Omental fat pad (tissue), 4 donors: ENCODE data around the gene TMEM150C. TPM values are rescaled to one million over a fixed set of nuclear protein-coding genes. Genes with fewer than 3 reads are reported as not detected.

Source experiments
- ATAC-seq: fragments of 150-250 bp; one replicate; pipeline ENCODE4 v1.9.1; 2016; ENCODE audit warnings: mild to moderate bottlenecking, moderate library complexity; ENCODE audit not compliant: low FRiP score
- DNase-seq: peaks from one replicate; pipeline ENCODE4 v3.0.0-alpha.2; 2019; ENCODE audit warnings: low spot score
- CTCF ChIP-seq, 3 donors: fragments of 450-650 bp; IDR thresholded peaks; one replicate each; pipeline ENCODE4 v1.5.1; 2016 to 2017; ENCODE audit warnings: antibody characterized with exemption in 3 of 3, mild to moderate bottlenecking in 3 of 3, moderate library complexity in 2 of 3
- total RNA-seq, 4 donors: library from RNA; depleted of rRNA; stranded (reverse); fragments of >200 nt; gene quantifications; one replicate each; pipeline ENCODE4 v1.1.0, GENCODE V29; 2016

TMEM150C gene
- 10 to 100 TPM; 14.4 to 92.4 (median 26.8) TPM for total RNA-seq

DNA sequence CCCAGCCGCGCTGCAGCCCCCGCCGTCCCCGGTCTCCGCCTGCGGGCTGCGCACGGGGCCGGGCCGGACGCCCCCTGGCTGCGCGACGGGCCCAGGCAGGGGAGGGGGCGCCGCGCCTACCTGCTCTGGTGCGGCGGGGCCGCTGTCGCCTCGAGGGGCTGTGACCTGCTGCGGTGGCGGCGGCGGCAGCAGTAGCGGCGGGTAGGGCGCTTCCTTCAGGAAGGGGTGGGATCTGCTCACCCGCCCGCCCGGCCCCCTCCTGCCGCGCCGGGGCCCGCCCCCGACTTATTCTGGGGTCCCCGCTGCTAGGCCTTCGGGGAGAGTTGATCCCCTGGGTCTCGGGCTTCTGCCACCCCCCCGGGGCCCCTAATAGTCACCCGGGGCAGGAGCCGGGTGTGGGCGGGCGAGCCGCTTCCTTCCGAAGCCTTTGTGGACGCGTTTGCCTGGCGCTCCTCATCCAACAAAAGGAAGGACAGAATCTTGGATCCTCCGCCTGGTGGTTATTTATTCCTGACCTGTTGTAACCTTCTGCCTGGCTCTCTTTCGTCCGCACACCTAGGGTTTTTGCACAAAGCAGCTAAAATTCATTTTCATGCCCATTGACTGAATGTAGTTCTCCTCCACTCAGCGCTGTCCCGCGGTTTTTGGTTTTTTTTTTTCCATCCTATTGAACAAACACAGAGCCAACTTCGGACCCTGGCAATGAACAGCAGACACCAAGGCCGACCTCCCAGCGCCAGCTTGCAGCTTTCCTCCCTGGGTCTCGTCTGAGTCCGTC is at the start of gene TMEM150C:
TSS of gene TMEM150C (minus strand) at position 203 of the 778 bp plus-strand sequence. CDS start 57,331 bp downstream, outside the sequence.
- DNase-seq (no peak), ATAC-seq (peak; percentile 39)

GRCh38 chr4:82611527-82611926 is 49.7 kb upstream of the TMEM150C start:
- ATAC-seq: no peak
- no peak for TF ChIP-seq CTCF (IDR thresholded peaks at IDR 0.05)
- DNase-seq: no peak

More for the DNA sequence above, at the start of gene TMEM150C:
- TF ChIP-seq CTCF (IDR thresholded peaks at IDR 0.05): no peak

GRCh38 chr4:82610041-82610440 is 48.3 kb upstream of the TMEM150C start:
- TF ChIP-seq CTCF (IDR thresholded peaks at IDR 0.05): no peak
- no peak for DNase-seq
- ATAC-seq: no peak

DNA sequence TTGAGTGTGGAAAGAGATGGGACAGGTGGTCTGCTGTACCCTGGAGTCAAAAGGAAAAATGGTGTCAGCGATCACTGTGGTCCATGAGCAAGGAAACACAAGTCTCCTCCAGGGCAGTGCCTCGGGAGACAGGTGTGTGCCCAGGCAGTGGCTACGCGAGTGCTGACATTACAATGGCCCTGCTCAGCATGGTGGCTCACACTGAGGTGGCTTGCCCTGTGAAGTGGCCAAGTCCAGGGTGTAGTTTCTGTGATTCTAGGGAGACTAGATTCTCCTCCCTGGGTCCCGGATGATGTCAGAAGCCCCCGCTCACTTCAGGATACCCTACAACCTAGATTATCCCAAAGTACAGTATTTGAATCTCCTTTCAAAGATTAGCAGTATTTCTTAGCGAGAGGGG is 44.8 kb upstream of the TMEM150C start:
- DNase-seq (no peak), ATAC-seq (no peak)
- no peak for TF ChIP-seq CTCF (IDR thresholded peaks at IDR 0.05)

GRCh38 chr4:82604522-82604921 is 42.7 kb upstream of the TMEM150C start:
- TF ChIP-seq CTCF (IDR thresholded peaks at IDR 0.05): no peak
- no peak for ATAC-seq
- DNase-seq: no peak

- no peak for ATAC-seq
- TF ChIP-seq CTCF (IDR thresholded peaks at IDR 0.05): no peak
- no peak for DNase-seq
Measured at GRCh38 chr4:82601242-82602015, 39.6 kb upstream of the TMEM150C start.
